Measurements from ENCODE around the gene EARS2. TPM values are rescaled to one million over a fixed set of nuclear protein-coding genes. Genes with fewer than 3 reads are reported as not detected.

The EARS2 gene
- total RNA-seq, 1 experiment from 2014 or later: 38.9 TPM

DNA sequence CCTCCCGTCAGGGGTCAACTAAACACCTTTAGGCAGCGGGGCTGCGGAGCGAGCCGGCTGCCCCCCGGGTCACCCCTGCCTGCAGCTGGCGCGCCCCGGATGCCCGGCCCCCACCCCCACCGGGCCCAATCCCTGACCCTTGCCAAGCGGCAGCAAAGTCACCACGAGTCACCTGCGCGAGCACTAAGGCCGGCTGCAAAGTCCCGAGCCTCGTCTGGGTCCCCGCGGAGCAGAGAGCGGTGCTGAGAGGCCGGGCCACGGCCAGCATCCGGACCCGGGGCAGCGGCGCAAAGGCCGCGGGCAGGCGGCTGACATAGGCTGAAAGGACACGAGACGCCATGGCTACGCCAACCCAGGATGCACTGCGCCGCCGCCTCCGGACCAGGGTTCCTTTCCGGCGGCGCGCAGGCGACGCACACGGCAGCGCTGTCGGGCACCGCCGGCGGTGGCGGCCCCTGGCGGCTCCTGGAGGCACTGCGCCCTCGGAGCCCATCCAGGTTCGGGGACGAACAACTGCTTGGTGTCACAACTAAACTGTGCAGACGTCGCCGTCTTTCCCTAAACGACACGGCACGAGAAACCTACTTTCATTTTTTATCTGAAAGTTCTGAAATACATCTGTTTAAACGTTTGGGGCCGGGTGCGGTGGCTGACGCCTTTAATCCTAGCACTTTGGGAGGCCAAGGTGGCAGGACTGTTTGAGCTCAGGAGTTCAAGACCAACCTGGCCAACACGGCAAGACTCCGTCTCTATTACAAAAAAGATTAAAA, 39.0 kb upstream of the EARS2 start, which contains the start of gene NDUFAB1:
Gene NDUFAB1, minus strand, starts transcription at position 366 of the 770 bp plus-strand sequence. Its CDS starts 26 bp downstream, at position 340.
- H3K4me3 ChIP-seq (ENCODE audit: low read depth, low read length, poor library complexity, severe bottlenecking): peak within 1 kb of the TSS; percentile 89
- H3K27ac ChIP-seq (ENCODE audit: low read depth, low read length, poor library complexity, severe bottlenecking): peak within 1 kb of the TSS; percentile 91

DNA sequence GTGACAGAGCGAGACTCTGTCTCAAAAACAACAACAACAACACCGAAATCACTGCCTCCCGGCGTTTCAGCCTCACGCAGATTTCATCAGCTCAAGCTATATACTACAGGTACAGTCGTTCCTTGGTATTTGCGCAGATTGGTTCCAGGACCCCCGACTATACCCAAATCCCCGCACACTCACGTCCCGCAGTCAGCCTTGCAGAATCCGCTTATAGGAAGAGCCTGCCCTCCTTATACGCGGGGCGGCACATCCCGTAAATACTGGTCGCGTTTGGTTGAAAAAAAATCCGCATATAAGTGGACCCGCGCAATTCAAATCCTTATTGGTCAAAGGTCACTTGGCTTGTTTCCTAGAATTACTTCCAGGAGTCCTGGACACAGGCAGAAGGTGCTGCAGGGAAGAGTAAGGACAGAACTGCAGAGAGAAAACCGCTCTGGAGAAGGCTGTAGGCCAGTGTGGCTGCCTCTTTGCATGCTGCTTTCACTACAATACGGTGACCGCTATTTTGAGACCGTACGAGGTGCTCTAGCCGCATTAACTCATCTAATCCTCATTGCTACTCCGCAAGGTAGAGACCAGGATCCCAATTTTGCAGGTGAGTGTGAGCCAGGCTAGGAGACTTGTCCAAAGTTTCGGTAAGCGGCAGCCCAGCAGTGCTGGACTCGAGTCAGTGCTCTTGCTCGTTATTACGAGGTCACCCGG, 38.2 kb upstream of the EARS2 start:
- TSS peak; percentile 60 for BruUV-seq (replicated peaks)
- Histone ChIP-seq H3K4me3 (ENCODE audit: low read depth, low read length, poor library complexity, severe bottlenecking) (peak overlapping the region; percentile 89), H3K4me1 (ENCODE audit: insufficient read depth, low read length, poor library complexity, severe bottlenecking) (peaks cover 8% of the 10 kb centered on the region), H3K9me3 (ENCODE audit: low read depth, low read length, poor library complexity, severe bottlenecking) (no peaks in the 10 kb centered on the region), H3K27me3 (replicated peaks; ENCODE audit: insufficient read depth, low read depth, low read length, poor library complexity) (no peaks in the 10 kb centered on the region), H3K36me3 (ENCODE audit: insufficient read depth, low read length, poor library complexity, severe bottlenecking) (peaks cover 31% of the 10 kb centered on the region), H3K27ac (ENCODE audit: low read depth, low read length, poor library complexity, severe bottlenecking) (peak overlapping the region; percentile 91)
- ChIA-PET CTCF (no interaction called here), POLR2A (ENCODE audit: low non-redundant PET) (no interaction called here)
- DNase-seq (ENCODE audit: low spot score): no peak
- intact Hi-C loops (cut with micrococcal nuclease; ENCODE audit: unreplicated experiment): no loop called here
- no peak for TF ChIP-seq EZH2 (IDR thresholded peaks at IDR 0.05; ENCODE audit: borderline replicate concordance, low read depth, low read length, poor library complexity, severe bottlenecking)
- TF ChIP-seq, protein P1, sequence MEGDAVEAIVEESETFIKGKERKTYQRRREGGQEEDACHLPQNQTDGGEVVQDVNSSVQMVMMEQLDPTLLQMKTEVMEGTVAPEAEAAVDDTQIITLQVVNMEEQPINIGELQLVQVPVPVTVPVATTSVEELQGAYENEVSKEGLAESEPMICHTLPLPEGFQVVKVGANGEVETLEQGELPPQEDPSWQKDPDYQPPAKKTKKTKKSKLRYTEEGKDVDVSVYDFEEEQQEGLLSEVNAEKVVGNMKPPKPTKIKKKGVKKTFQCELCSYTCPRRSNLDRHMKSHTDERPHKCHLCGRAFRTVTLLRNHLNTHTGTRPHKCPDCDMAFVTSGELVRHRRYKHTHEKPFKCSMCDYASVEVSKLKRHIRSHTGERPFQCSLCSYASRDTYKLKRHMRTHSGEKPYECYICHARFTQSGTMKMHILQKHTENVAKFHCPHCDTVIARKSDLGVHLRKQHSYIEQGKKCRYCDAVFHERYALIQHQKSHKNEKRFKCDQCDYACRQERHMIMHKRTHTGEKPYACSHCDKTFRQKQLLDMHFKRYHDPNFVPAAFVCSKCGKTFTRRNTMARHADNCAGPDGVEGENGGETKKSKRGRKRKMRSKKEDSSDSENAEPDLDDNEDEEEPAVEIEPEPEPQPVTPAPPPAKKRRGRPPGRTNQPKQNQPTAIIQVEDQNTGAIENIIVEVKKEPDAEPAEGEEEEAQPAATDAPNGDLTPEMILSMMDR (conservative IDR thresholded peaks at IDR 0.05; ENCODE audit: low read depth, low read length): no peak

More for the DNA sequence above, 39.0 kb upstream of the EARS2 start, which contains the start of gene NDUFAB1:
- H3K27me3 ChIP-seq (replicated peaks; ENCODE audit: insufficient read depth, low read depth, low read length, poor library complexity): no peaks in the 10 kb centered on the region
- no peaks in the 10 kb centered on the region for H3K9me3 ChIP-seq (ENCODE audit: low read depth, low read length, poor library complexity, severe bottlenecking)
- no TSS peak for BruUV-seq (replicated peaks)
- peaks cover 24% of the 10 kb centered on the region for H3K36me3 ChIP-seq (ENCODE audit: insufficient read depth, low read length, poor library complexity, severe bottlenecking)
- DNase-seq (ENCODE audit: low spot score): peak; percentile 95
- intact Hi-C loops (cut with micrococcal nuclease; ENCODE audit: unreplicated experiment): no loop called here
- ChIA-PET POLR2A (ENCODE audit: low non-redundant PET) (interaction anchor here (0.6 to 0.8 kb wide), 2 partner anchors 39 to 111 kb away, joined by 6 read pairs; partner anchors contain the start of genes EARS2 and UBFD1), CTCF (interaction anchor here (0.6 kb wide), 1 partner anchor 86 kb away, joined by 5 read pairs; no protein-coding TSS in a partner anchor)
- H3K4me1 ChIP-seq (ENCODE audit: insufficient read depth, low read length, poor library complexity, severe bottlenecking): peaks cover 8% of the 10 kb centered on the region
- TF ChIP-seq EZH2 (IDR thresholded peaks at IDR 0.05; ENCODE audit: borderline replicate concordance, low read depth, low read length, poor library complexity, severe bottlenecking): no peak
- TF ChIP-seq, protein P1 (conservative IDR thresholded peaks at IDR 0.05; ENCODE audit: low read depth, low read length): peak; percentile 88

DNA sequence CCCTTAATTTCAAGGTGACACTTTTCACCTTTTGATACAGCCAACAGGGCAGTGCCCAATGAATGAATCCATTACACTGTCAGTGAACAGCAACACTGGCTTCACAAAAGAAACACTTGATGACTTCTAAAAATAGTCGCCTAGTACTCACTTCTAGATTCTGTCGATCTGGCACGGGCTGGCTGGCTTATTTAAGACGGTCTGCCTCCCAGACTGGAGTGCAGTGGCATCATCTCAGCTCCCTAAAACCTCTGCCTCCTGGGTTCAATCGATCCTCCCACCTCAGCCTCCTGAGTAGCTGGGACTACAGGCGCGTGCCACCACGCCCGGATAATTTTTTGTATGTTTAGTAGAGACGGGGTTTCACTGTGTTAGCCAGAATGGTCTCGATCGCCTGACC, 37.0 kb upstream of the EARS2 start:
- TF ChIP-seq, protein P1 (conservative IDR thresholded peaks at IDR 0.05; ENCODE audit: low read depth, low read length): no peak
- H3K36me3 ChIP-seq (ENCODE audit: insufficient read depth, low read length, poor library complexity, severe bottlenecking): peaks cover 41% of the 10 kb centered on the region
- no peak overlapping the region for H3K27ac ChIP-seq (ENCODE audit: low read depth, low read length, poor library complexity, severe bottlenecking)
- BruUV-seq (replicated peaks): no TSS peak
- CTCF ChIA-PET: no interaction called here
- POLR2A ChIA-PET (ENCODE audit: low non-redundant PET): no interaction called here
- H3K4me1 ChIP-seq (ENCODE audit: insufficient read depth, low read length, poor library complexity, severe bottlenecking): peaks cover 8% of the 10 kb centered on the region
- H3K9me3 ChIP-seq (ENCODE audit: low read depth, low read length, poor library complexity, severe bottlenecking): no peaks in the 10 kb centered on the region
- intact Hi-C loops (cut with micrococcal nuclease; ENCODE audit: unreplicated experiment): no loop called here
- H3K4me3 ChIP-seq (ENCODE audit: low read depth, low read length, poor library complexity, severe bottlenecking): no peak overlapping the region
- no peaks in the 10 kb centered on the region for H3K27me3 ChIP-seq (replicated peaks; ENCODE audit: insufficient read depth, low read depth, low read length, poor library complexity)
- DNase-seq (ENCODE audit: low spot score): no peak
